Activated CD4-positive, alpha-beta T cell treated with anti-CD3 and anti-CD28 coated beads, Interleukin-2, amount 50 U/mL, for 16 hours (primary cell): Measurements from ENCODE around the gene NCF4.

Experiments
- DNase-seq: peaks from one replicate; pipeline ENCODE4 v3.0.0-alpha.2; 2020

The NCF4 gene

DNA sequence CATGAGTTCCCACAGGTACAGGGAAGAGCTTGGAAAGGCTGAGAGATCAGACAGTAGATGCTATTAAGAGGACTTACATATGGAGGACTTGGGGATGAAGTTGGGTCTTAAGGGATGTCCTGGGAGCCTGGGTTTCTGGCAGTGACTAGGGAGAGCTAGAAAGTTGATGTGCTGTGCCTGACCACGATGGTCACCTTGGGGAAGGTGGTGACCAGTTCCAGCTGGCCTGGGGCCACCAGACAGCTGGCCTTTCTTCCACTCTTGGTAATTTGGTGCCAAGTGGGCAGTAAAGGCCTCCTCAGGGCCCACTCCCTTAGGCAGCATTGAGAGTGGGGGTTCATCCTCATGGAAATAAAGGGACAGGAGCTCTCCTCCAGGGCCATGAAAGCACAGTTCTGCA, 38.7 kb downstream of the NCF4 start:
- no peak for DNase-seq

DNA sequence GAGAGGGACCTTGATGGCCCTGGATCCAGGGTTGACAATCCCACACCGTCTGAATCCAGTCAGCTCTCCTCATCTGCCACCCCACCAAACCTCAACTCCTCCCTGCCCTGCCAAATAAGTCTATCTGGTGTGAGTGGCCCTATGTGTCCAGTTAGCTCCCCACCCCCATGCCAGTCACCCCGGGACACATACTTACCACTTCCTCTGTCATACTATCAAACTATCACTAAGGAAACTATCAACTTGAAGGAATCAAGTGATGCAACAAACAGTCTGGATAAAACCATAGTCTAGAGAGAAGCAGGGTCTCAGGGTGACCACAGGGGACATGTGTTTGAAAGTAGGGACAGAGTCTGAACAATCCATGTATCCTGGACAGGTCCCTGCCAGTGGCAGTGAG, 39.4 kb downstream of the NCF4 start:
- DNase-seq: peak; percentile 14

DNA sequence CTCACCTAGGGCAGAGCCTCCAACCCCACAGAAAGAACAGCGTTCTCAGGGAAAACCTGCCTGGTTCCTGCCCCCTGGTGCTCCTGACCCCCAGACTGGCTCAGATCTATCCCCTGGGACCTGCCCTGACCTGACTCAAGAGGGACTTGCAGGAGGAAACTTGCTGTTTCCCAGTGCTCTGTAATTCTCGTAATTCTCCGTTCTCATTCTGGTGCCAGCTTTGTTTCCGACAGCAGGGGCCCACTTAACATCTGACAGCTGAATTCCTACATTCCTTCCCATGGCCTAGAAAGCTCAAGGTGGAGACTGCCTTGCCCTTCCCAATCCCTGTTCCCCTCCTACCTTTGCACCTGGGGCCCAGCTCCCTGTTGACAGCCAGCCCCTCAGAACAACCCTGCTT, 40.1 kb downstream of the NCF4 start:
- no peak for DNase-seq

DNA sequence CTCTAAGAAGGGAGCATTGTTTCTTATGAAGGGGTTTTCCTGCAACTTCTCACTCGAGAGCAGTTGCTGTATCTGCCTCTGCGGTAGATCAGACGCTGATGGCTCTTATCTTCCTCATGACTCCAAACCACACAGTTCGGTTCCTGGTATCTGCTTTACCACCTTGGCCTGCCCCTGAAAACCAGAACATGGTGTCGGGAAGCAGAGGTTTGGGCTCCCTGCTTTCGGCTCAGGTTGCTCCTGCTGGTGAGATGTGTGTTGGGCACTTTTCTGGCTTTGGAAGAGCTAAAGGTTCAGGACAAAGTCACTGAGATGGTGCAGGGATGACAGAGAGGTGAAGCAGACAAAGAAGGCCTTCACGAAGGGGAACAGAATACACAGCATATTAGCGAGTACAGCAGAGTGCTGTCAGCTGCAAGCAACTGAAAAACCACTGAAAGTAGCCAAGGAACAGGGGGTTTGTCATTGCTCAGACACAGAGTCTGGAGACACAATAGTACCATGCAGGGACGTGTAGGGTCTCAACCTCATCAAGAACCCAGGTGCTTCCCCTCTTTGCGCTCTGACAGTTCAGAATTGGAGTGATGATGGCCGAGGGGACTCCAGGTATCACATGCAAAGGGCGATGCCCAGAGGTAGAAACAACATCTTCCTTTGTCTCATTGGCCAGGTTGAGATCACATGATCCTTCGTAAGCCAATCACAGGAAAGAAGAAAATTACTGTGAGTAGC, 40.8 kb downstream of the NCF4 start:
- peak; percentile 56 for DNase-seq

DNA sequence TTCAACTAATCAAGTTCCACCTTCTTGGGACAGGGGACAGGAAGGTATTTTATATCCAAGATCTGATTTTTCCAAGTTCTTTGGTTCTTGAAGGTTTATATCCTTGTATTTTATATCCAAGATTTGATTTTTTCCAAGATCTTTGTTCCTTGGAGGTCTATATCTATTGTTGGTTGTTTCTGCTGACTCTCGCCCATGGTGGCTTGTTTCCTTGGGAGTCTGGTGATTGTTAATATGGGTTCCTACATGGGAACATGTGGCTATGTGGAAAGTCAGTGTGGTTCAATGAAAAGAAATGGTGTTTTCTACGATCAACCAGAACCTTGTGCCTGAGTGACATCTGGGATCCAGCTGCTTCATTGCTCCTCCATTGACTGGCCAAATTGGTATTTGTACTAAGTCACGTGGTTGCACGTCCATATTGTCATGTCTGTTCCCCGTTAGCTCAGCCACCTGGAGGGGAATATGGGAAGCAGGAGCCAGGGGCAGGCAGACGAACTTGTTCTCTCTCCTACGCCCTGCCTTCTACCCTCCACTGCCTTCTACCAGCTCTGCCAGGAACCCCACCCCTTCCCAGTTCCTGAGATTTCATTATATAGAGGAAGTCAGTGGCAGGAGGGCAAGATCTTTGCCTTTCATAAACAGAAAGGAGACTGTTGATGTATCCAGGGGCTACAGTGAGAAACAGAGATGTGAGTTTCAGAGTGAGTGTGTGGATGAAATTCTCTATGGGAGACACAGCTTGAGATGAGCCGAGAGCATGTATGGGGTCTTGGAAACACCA, 41.5 kb downstream of the NCF4 start:
- no peak for DNase-seq

DNA sequence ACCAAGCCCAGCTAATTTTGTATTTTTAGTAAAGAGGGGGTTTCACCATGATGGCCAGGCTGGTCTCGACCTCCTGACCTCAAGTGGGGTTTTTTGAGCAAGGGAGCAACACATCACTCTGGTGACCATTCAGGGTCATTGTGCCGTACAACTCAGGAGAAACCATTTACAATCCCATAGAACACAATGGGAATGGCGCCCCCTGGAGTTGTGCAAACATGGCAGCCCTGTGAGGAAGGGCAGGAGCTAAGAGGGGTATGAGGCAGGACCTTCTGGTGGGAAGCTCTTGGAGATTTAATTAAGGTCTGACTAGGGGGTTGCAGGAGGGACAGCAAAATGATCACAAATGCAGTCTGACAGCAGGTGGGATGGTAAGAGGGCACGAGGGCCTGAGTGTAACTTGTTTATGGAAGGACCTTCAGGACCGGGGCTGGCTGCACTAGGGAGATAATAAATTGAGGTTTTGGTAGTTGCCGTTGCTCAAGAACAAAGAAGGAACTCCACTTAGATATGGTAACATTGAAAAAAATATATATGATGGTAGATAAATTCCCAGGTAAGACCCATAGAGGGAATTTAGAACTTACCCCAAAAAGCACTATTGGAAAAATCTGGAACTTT, 43.6 kb downstream of the NCF4 start:
- no peak for DNase-seq

DNA sequence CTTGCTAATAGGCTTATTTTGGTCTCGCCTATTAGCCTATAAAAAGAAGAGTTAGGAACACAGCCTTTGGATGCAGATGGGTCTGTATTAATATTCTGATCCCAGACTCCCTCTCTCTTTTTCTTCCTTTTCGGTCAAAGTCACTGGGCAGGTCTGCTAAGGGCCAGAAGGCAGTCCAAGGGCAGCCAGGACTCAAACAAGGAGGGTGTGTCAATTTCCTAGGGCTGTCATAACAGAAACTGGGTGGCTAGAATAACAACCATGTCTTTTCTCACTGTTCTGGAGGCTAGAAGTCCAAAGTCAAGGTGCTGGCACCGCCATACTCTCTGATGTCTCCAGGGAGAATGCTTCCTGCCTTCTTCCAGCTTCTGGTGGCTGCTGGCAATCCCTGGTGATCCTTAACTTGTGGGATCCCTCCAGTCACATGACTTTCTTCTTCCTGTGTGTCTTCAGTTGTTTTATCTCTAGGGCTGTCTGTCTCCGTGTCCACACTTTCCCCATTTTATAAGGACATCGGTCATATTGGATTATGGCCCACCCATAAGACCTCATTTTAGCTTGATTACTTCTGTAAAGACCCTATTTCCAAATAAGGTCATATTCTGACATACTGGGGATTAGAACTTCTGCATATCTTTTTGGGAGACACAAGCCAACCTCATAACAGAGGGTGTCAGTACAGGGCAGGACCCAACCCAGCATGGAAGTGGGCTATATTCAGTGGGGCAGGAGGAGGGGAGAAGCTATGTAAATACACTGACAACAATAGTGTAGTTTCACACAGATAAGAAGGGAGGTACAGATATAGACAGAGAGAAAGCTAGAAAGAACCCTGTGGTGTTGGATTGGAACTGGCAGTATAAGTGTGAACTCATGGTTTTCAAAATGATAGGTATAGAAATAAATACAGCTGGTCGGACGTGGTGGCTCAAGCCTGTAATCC, 46.7 kb downstream of the NCF4 start:
- DNase-seq: no peak

DNA sequence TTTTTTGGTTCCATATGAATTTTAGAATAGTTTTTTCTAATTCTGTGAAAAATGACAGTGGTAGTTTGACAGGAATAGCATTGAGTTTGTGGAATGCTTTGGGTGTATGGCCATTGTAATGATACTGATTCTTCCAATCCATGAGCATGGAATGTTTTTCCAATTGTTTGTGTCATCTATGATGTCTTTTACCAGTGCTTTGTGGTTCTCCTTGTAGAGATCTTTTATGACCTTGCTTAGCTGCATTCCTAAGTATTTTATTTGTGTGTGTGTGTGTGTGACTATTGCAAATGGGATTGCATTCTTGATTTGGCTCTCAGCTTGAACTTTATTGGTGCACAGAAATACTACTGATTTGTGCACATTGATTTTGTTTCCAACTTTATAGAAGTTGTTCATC, 49.7 kb downstream of the NCF4 start:
- no peak for DNase-seq

DNA sequence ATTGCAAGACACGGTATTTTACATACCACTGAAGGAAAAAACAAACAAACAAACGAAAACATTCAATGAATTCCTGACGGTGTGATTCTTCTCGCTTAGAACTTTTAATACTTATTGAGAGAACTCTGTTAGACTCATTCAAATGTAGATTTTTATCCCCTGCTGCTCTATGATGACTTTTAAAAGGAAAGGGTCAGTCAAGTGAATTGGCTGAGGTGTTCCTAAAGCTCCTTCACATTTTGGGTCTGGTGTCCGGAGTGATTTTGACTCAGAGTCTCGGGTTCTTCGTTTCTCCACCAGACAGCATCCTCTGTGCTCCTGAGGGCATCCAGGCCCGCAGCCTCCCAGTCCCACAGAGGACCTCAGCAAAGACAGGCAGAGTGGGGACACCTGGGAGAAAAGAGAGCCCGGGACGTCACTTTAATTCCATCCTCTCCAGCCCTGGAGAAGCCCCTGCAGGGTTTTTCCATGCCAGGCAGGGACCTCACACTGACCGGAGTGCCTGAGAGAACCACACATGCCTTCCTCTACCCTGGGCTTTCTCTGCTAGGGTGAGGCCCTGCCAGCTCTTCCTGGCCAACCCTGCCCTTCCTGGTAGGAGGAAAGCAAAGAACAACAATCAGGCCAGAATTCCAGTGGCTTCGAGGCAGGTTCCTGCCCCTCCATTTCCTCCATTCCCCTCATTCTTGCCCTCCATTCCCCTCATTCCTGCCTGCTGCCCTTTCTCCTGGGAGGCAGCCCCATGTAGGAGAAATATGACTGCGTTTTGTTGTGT, 51.3 kb downstream of the NCF4 start:
- DNase-seq: no peak

DNA sequence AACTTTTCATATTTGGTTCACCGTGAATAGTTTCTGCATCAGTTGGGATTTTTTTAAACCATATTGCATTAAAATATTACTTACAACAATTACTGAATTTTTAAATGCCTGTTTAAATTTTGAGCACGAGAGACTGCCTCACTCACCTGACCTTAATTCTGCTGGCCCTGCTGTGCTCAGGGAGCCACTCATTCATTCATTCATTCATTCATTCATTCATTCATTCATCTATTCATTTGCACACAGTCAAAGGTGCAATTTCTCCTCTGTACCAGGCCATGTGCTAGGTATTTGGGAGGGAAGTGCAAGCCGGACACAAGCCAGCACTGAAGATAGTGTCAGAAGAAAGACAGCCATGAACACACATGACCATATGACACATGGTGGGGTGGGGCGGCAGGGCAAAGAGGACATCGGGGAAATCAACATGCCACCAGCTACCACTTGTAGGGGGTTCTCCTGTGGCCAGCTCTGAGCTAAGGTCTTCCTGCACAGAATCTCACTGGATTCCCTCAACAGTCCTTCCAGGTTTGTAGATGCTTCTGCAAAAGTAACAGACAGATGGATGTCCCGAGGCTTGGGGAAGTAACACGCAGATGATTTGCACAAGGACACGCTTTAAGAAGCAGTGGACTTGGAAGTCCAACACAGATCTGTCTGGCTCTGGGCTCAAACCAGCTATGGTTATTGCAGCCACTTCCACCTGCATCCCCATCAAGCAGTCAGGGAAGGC, 52.1 kb downstream of the NCF4 start:
- DNase-seq: no peak

DNA sequence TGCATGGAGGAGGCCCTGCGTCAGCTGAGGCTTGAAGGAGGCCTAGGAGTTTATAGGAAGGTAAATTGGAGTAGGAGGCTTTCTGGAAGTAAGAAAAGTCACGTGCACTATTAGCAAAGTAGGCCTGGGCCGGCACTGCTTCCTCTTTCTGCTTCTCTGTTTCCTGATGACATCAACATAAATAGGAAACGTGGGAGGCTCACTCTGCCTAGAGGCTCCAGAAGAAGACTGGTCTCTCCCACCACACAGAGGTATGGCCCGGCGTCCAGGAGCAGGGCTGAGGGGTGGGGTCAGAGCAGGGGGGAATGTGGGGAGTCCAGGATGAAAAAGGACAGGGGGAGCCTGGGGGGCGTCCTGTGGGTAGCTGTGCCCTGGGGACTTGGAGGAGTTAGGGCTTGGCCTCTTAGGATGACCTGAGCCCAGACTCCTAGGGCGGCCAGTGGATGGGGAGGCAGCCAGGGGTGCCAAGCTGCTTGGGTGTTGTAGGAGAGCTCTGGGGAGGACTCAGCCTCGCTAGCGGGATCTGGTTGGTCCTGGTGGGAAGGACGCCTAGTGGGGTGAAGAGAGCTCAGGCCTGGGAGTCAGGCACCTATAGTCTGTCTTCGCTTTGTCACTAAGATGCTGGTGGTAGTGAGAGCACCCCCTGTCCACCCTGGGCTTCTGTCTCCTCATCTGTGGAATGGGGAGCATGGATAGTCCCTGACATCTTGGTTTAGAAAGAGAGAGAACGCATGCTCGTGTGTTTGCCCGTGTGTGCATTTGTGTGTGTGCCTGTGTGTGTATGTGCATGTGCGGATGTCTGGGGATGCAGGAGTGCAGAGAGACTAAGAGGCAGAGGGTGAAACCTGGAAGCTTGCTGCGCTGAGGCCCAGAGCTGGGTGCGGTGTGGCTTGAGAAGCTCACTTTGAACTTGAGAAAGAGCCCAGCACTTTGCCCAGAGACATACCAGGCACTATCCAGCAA, 52.9 kb downstream of the NCF4 start, which contains the start of gene CSF2RB:
Gene CSF2RB (plus strand): TSS at position 202 of the 963 bp plus-strand sequence. CDS start 8,580 bp downstream, outside the sequence.
- DNase-seq: no peak

DNA sequence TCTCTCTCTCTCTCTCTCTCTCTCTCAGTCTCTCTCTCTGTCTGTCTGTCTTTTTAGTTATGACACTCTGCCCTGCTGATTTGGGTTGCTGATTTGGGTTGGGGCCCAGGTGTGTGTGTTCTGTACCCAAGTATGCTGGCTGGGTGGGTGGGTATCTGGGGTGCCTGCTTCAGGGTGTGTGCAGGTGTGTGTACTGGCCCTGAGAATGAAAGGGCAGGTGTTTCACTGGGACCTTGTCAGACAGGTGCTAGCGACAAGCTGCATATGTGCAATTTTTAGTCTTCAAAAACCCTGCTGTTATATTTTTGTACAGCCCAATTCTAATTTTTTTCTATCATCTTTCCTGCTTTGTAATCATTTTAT, 53.6 kb downstream of the NCF4 start:
- DNase-seq: no peak

DNA sequence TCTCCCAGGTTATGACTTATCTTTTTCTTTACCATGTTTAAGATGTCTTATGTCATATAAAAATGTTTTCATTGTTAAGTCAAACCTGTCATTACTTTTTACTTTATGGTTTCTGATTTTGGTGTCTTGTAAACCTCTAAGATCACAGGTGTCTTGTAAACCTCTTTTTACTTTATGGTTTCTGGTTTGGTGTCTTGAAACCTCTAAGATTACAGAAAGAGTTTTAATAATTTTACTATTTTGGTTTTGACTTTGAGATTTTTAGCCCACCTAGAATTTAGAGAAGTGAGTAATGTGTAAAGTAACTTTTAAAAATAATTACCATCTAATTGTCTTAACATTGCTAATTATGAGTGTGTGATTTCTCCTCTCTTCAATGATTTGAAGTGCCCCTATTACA, 55.2 kb downstream of the NCF4 start:
- no peak for DNase-seq

DNA sequence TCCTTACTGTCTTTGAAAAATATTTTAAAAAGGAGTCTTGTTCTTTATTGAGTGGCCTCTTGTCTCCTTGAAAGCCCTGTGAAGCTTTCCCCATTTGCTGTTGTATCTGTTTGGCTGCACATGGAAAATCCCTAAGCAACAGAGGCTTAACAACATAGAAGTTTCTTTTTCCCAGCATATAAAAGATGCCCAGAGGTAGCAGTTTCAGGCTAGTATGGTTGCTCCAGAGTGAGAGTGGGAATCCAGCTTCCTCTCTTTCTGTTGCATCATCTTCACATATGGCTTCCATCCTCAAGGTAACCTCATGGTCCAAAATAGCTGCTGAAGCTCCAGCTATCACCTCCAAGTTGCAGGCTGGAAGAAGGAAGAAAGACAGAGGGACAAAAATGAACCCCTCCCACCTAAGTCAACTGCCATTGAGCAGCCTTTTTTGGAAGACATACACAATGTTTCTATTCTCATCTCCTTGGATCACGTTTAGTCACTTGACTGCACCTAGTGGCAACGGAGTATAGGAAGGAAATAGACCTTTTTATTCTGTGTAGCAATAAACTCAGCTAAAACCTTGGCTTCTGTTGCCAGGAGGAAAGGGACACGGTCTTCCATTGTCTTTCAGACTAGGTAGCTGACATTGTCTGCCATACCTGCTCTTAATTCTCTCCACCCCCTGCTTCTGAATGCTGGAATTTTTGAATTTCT, 57.9 kb downstream of the NCF4 start:
- no peak for DNase-seq

DNA sequence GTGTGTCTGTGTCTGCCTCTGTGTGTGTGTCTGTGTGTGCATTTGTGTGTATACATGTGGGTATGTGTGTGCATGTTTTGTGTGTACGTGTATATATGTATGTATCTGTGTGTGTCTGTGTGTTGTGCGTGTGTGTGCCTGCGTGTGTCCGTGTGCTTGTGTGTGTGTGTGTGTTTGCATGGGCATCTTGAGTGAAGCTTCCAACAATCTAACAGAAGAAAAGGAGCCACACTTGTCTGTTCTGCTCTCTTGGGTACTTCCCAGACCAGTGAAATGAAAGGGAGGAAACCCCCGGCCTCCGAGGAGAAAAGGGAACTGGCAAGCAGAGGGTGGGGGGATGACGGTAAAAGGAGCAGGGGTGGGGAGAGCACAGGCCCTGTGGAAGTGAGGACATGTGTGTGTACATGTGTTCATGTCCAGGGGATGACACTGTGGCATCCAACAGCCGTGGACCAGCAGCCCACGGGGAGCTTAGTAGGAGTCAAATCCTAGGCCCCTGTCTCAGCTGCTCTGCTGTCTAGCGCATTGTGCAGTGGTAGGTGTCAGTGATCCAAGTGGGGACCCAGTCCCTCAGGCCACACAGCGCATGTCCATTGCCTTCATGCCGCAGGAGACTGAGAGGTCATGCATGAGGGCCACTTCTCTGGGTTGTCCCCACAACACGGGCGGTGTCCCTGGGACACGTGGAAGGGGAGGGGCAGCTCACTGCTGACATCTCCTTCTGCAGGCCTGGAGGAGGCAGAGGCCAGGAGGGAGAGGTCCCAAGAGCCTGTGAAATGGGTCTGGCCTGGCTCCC, 60.7 kb downstream of the NCF4 start:
- no peak for DNase-seq

DNA sequence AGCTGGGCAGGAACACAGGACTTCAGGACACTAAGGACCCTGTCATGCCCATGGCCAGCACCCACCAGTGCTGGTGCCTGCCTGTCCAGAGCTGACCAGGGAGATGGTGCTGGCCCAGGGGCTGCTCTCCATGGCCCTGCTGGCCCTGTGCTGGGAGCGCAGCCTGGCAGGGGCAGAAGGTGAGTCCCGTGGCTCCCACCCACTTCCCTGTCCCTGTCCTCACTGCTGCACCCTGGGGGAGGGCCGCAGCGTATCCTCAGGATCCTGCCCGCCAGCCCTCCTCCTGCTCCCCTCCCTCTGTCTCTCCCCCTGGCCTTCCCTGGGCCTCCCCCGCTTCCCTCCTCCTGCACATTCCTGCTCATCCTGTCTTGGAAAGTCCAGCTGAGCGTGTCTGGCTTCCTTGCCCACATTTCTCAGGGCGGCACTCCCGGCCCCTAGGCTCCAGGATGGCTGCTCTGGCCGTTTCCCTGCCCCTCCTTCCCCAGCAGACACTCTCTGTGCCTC, 61.4 kb downstream of the NCF4 start:
- DNase-seq: no peak

DNA sequence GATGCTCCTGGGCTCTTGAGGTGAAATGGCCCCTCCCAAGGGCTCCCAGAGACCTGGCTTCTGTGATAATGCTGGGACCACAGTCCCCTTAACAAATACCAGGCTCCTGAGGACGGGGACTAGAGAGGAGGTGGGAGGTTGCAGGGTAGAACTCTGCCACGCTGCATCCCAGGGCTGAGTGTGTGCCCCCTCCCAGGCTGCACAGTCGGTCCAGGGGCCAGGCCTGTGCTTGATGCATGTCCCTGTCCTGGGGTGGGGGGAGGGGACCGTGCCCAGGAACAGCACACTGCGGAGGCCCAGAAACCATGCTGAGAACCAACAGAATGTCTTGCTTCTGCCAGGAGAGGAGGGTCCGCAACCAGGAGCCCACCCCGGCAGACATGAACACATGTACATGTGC, 61.9 kb downstream of the NCF4 start:
- no peak for DNase-seq

DNA sequence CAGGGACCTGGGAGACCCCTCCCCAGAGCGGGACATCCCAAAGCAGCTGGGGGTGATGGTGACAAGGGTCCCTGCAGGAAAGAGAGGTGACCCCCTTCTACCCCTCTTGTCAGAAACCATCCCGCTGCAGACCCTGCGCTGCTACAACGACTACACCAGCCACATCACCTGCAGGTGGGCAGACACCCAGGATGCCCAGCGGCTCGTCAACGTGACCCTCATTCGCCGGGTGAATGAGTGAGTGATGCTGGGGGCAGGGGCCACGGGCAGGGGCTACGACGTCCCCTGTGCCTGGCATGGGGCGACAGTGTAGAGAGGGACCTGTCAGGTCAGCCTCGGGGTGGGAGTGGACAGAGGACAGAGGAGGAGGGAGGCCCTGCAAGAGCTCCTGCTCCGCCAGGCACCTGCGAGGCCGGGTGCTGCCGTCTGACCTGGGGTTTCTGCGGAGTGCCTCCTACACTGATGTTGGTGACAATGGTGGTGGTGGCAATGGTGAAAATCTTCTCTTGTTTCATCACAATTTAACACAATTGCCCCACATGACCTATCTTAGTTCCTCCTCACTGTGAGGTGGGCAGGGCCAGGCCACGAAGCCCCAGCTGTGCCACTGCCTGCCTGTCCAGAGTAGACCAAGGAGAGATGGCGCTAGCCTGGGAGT, 62.5 kb downstream of the NCF4 start:
- DNase-seq: no peak
